Measurements from ENCODE around the gene NINJ2.
"Not testable (repeated sequence)": the region's sequence is repeated elsewhere in the genome, so short reads cannot be mapped to it uniquely, and the experiment has no call there.

Gene NINJ2

GRCh38 chr12:588024-588322 lies 75.3 kb downstream of the NINJ2 start:
- no peak for DNase-seq (ENCODE audit: low read depth in 1 of 2, low spot score in 1 of 2)

DNA sequence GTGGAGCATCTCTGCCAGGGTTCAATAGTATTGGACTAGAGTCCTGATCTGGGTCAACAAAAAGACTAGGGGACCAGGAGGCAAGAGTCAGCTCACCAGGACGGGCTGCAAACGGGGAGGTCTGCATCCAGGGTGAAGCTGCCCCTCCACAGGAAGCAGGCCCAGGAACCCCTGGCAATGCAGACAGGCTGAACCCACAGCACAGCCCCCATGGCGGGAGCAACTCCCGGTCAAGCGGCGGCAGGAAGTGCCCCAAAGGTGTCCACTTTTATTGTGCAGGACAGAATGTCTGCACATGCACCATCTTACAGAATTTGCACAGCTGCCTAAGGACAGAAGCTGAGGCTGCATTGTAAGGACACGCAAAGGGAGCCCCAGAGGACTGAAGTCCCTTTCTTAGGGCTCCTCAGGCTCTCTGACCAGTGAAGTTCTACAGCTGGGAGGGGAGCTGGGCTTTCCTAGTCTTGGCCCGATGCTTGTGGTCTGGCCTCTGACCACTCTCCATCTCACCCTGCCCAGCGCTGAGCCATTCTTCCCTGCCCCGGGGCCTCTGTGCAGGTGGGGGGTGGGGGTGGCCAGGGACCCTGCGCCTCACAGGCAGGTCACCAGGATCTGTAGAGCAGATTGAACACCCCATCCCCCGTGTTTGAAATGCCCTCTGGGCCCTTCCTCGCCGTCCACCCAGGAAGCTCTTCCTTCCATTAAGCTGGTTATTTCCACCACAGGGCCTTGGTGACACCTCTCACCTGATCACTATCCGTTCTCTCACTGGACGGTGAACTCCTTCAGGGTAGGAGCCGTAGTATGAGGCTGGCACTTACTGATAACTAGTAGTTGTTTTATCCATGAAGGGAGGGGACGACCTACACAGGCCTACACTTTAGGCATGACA lies 75.9 kb downstream of the NINJ2 start:
- DNase-seq (ENCODE audit: low read depth in 1 of 2, low spot score in 1 of 2) = no peak

DNA sequence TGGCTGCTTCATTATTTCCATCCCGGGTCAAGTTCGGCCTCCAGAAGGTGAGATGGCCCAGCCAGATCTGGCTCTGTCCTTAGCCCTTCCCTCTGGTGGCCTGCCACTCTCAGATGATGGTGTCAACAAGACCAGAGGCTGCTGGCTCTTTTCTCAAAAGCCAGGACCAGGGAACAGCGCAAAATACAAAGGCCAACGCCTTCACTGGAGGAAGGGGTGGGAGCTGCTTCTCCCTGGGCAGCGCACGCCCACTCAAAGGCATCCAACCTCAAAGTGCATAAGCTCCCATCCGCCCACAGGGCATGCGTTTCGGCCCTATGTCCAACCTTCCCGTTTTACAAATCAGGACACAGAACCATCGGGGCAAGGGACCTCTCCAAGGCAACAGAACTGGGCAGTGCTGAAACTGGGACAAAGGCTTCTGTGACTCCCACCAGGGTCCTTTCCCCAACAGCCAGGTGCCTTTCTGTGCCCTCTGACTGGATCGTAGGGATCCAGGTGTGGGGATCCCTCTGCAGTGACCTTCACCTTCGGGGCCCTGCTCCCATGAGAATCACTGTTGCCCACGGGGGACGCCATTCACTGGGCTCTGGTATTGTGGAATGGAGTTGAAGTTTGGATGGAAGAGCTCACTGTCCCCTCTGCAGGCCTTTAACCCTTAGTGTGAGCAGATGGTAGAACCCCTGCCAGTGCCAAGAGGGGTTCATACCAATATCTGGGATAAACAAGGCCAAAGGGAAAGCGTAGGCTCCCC lies 76.8 kb downstream of the NINJ2 start:
- no peak for DNase-seq (ENCODE audit: low read depth in 1 of 2, low spot score in 1 of 2)

GRCh38 chr12:585062-586061 lies 77.9 kb downstream of the NINJ2 start:
- no peak for DNase-seq (ENCODE audit: low read depth in 1 of 2, low spot score in 1 of 2)

DNA sequence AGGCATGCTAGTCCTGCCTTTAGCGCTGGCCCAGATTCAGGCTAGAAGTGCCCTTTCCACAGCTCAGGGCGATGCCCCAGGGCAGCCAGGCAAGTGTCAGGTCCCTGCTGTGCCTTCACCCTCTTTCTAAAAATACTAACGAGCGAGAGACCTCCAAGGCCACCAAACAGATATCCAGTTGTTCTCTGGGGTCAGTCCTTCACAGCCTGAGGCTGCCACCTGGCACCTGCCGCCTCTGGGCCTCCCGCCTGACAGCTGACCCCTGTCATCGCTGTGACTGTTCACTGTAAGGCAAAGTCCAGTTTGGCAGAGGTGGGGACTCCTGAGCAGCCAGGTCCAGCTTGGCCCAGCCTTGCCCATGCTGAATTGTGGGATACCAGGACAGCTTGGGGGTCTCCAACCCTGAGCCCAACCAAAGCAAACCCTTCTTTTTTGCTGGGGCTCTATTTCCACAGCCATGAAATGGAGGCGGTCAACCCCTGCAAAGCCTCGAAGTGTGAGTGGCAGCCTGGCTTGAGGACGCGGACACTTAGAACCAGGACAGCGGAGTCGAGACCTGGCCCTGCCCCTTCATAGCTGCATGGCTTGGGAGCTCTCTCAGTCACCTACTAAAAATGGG lies 79.9 kb downstream of the NINJ2 start:
- no peak for DNase-seq (ENCODE audit: low read depth in 1 of 2, low spot score in 1 of 2)

DNA sequence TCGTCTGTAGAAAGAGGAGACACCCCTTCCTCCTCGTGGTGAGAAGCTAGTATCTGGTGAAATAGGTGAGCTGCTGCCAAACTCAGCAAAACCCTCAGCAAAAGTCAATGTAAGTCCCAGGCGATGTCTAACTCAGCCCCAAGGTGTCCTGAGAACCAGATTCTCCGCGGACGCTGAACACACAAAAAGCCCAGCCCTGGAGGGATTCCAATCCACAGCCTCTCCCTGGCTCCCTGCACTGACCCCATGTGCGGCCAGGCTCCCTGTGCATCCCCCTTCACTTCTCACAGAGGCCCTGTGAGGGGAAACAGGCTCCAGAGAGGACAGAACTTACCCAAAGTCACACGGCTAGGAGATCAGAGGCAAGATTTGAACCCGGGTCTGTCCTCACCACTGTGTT lies 81.5 kb downstream of the NINJ2 start:
- DNase-seq (ENCODE audit: low read depth in 1 of 2, low spot score in 1 of 2) = no peak

- DNase-seq (ENCODE audit: low read depth in 1 of 2, low spot score in 1 of 2) = no peak
Observed at GRCh38 chr12:581321-581720, 81.9 kb downstream of the NINJ2 start.

- DNase-seq (ENCODE audit: low read depth in 1 of 2, low spot score in 1 of 2) = no peak
Observed at GRCh38 chr12:580813-581212, 82.4 kb downstream of the NINJ2 start.

DNA sequence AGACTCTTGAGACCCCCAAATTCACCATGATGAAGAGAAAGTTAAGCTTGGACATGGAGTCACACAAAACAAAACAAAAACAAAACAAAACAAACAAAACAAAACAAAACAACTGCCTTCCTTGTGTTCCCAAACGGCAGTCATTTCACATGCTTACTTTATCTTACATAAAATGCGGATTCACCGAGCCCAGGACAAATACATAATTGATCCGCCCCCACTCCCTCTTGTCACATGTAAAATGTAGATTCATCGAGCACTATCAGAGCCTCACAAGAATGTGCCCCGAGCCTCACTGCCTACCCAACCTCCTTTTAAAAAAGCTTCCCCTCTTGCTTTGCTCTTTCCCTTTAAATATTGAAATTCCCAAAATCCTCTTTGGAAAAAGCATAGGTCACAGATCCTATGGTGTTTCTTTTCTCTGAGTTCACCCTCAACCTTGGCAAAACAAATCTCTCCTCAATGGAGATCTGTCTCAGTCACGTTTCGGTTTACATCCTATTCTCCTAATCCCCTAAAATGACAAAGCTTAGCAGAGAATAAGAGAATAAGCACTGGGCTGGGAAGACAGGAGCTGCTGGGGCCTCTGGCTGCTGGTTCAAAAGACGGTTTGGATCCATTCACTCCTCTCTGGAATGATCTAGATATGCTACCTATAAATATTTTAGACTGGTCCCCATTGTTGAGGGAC lies 83.7 kb downstream of the NINJ2 start:
- DNase-seq (ENCODE audit: low read depth in 1 of 2, low spot score in 1 of 2) = no peak

- no peak for DNase-seq (ENCODE audit: low read depth in 1 of 2, low spot score in 1 of 2)
Observed at GRCh38 chr12:578748-579419, 84.4 kb downstream of the NINJ2 start.

DNA sequence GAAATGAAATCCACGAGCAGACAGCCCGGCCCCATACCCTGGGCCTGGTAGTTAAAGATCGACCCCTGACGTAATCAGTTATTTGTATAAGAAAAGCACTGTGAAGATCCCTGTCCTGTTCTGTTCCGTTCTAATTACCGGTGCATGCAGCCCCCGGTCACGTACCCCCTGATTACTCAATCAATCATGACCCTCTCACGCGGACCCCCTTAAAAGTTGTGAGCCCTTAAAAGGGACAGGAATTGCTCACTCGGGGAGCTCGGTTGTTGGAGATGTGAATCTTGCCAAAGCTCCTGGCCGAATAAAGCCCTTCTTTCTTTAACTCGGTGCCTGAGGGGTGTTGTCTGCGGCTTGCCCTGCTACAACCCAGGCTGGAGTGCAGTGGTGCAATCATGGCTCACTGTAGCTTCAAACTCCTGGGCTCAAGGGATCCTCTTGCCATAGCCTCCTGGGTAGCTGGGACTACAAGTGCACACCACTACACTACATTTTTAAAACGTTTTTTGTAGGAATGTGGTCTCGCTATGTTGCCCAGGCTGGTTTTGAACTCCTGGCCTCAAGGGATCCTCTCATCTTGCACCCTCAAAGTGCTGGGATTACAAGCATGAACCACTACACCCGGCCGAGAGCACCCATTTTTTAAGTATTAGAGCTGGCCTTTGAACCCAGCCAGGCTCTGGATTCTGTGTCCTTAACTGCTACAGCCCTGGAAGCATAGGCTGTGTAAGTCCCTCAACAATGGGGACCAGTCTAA lies 85.1 kb downstream of the NINJ2 start:
- not testable (repeated sequence) for DNase-seq (ENCODE audit: low read depth in 1 of 2, low spot score in 1 of 2)

DNA sequence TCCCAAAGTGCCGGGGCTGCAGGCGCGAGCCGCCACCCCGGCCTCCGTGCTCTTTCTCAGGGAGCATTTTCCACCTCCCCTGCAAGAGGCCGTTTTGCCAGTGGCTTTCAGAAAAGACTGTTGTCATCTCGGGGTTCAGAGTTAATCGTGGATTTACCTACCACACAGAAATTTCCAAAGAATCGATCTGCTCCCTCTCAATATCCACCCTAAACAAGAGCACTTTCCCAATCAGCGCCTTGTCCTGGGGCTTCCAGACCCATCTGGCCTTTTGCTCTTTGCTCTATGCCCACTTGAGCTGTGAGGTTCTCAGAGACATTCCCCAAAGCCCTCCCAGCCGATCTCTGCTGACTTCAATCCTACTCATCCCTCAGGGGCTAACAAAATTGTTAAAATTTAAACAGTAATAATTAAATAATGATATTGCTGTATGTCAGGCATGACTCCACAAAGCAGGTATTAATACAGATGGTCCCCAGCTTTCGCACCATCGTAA lies 86.6 kb downstream of the NINJ2 start:
- no peak for DNase-seq (ENCODE audit: low read depth in 1 of 2, low spot score in 1 of 2)

- DNase-seq (ENCODE audit: low read depth in 1 of 2, low spot score in 1 of 2) = peak; percentile 76 to 85
Observed at GRCh38 chr12:575948-576614, 87.2 kb downstream of the NINJ2 start.

- DNase-seq (ENCODE audit: low read depth in 1 of 2, low spot score in 1 of 2) = no peak
Observed at GRCh38 chr12:575129-575502, 88.1 kb downstream of the NINJ2 start.

DNA sequence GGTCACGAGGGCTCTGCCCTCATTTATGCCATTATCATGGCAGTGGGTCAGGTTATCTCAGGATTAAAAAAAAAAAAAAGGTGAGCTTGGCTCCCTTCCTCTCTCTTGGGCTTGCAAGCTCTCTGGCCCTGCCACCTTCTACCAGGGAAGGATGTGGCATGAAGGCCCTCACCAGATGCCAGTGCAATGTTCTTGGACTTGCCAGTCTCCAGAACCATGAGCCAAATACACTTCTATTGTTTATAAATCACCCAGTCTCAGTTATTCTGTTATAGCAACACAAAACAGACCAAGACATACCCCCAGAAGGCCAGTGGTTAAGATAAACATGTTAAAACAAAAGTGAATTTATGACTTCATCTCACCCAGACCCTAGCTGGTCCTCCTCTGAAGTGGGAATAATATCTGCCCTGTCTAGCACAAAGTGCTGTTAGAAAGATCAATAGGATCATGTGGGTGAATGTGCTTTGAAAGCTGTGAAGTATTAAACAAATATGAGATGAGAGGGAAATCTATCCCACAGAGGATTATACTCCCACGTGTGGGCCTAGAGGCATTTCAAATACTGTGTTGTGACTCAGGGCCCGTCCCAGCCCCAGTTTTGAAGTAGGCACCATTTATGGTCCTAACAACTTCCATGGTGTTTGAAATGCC lies 88.6 kb downstream of the NINJ2 start:
- DNase-seq (ENCODE audit: low read depth in 1 of 2, low spot score in 1 of 2) = no peak

- DNase-seq (ENCODE audit: low read depth in 1 of 2, low spot score in 1 of 2) = no peak
Observed at GRCh38 chr12:573232-573631, 90.0 kb downstream of the NINJ2 start.

DNA sequence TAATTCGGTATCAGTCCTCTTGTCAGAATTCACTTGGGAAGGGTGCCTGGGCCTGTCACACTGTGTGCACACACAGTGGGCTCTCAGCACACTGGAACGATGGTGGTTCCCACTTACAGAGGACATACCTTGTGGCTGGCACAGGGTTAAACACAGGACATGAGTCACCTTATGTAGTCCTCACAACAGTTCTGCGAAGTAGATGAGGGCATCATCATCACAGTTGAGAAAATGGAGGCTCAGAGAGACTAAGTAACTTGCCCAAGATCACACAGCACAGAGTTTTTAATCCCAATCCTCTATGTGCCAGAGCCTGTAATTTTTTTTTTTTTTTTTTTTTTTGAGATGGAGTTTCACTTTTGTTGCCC lies 90.7 kb downstream of the NINJ2 start:
- no peak for DNase-seq (ENCODE audit: low read depth in 1 of 2, low spot score in 1 of 2)

All from activated CD4-positive, alpha-beta T cell treated with anti-CD3 and anti-CD28 coated beads, Interleukin-2, amount 50 U/mL, for 24 hours (primary cell).